HepG2 (cell line): Measurements from ENCODE around the gene CHML. TPM values are rescaled to one million over a fixed set of nuclear protein-coding genes. Genes with fewer than 3 reads are reported as not detected.

Experiments
- CBFB ChIP-seq: sonication (generic); formaldehyde crosslinking; IDR thresholded peaks from 2 replicates; pipeline ENCODE4 v1.4.0; 2020; ENCODE audit warnings: missing genetic modification reagents
- CEBPB ChIP-seq: IDR thresholded peaks from 2 replicates; pipeline ENCODE4 v1.6.1; 2011; ENCODE audit warnings: low read depth, low read length, improper control_type of control experiment, borderline replicate concordance
- EED ChIP-seq: sonication (generic); formaldehyde crosslinking; IDR thresholded peaks from 2 replicates; pipeline ENCODE4 v1.5.0; 2020; ENCODE audit warnings: mild to moderate bottlenecking, missing genetic modification reagents
- ERF ChIP-seq: IDR thresholded peaks from 2 replicates; pipeline ENCODE4 v1.6.1; 2018; ENCODE audit warnings: missing biosample characterization, missing genetic modification reagents
- GATAD1 ChIP-seq: IDR thresholded peaks from 2 replicates; pipeline ENCODE4 v1.6.1; 2016; ENCODE audit warnings: missing genetic modification reagents, missing compliant biosample characterization
- TAF15 ChIP-seq: fragments of 200-400 bp; formaldehyde crosslinking; IDR thresholded peaks from one replicate; pipeline ENCODE4 v1.6.1; 2018; ENCODE audit warnings: mild to moderate bottlenecking, low read depth, low read length; ENCODE audit not compliant: poor library complexity, severe bottlenecking
- ZNF17 ChIP-seq: sonication (generic); formaldehyde crosslinking; IDR thresholded peaks from 2 replicates; pipeline ENCODE4 v1.5.0; 2020; ENCODE audit warnings: mild to moderate bottlenecking, missing genetic modification reagents
- ZNF280B ChIP-seq: sonication (generic); formaldehyde crosslinking; IDR thresholded peaks from 2 replicates; pipeline ENCODE4 v1.5.0; 2020; ENCODE audit warnings: missing genetic modification reagents, mild to moderate bottlenecking, borderline replicate concordance
- ZNF317 ChIP-seq: sonication (generic); formaldehyde crosslinking; IDR thresholded peaks from 2 replicates; pipeline ENCODE4 v1.5.0; 2020; ENCODE audit warnings: mild to moderate bottlenecking, missing genetic modification reagents
- ZNF331 ChIP-seq: sonication (generic); formaldehyde crosslinking; IDR thresholded peaks from 2 replicates; pipeline ENCODE4 v1.4.0; 2020; ENCODE audit warnings: missing genetic modification reagents
- ZNF513 ChIP-seq: sonication (generic); formaldehyde crosslinking; conservative IDR thresholded peaks from 2 replicates; pipeline ENCODE4 v1.5.0; 2020; ENCODE audit warnings: missing genetic modification reagents
- ZNF549 ChIP-seq: sonication (generic); formaldehyde crosslinking; IDR thresholded peaks from 2 replicates; pipeline ENCODE4 v1.5.0; 2020; ENCODE audit warnings: missing genetic modification reagents
- ZNF670 ChIP-seq: sonication (generic); formaldehyde crosslinking; IDR thresholded peaks from 2 replicates; pipeline ENCODE4 v1.8.0; 2022; ENCODE audit warnings: mild to moderate bottlenecking, missing genetic modification reagents, borderline replicate concordance
- ZNF720 ChIP-seq: sonication (generic); formaldehyde crosslinking; IDR thresholded peaks from 2 replicates; pipeline ENCODE4 v1.4.0; 2020; ENCODE audit warnings: missing genetic modification reagents
- ZSCAN9 ChIP-seq: IDR thresholded peaks from 2 replicates; pipeline ENCODE4 v1.6.1; 2016; ENCODE audit warnings: borderline replicate concordance
- polyA plus RNA-seq, 8 experiments: library from polyadenylated mRNA; depleted of rRNA in 3 of 8; stranded (reverse) in 7 of 8; unstranded in 1 of 8; fragments of >200 nt; fragmentation: Illumina TruSeq in 4 of 8; extraction: Trizol in 4 of 8; gene quantifications; 2 replicates each; pipeline versions ENCODE4 v1.2.1 to v1.2.3, GENCODE V29; 2011 to 2016; ENCODE audit warnings: low read depth in 4 of 8, missing spikeins in 1 of 8, mixed read lengths in 1 of 8; ENCODE audit not compliant: insufficient read depth in 1 of 8
- total RNA-seq, 5 experiments: library from RNA; depleted of rRNA; stranded (reverse); fragments of >200 nt; fragmentation: Illumina TruSeq; extraction: Trizol; gene quantifications; 2 replicates each; pipeline ENCODE4 v1.2.3, GENCODE V29; 2016; ENCODE audit warnings: low read depth in 1 of 5
- TF ChIP-seq, protein P1 (sequence below): IDR thresholded peaks from 2 replicates; pipeline ENCODE4 v1.6.1; 2012; ENCODE audit warnings: low read length, improper control_type of control experiment
- TF ChIP-seq, protein P2 (sequence below): sonication (generic); formaldehyde crosslinking; IDR thresholded peaks from 2 replicates; pipeline ENCODE4 v1.5.1; 2020; ENCODE audit warnings: missing genetic modification reagents, mild to moderate bottlenecking, borderline replicate concordance

The CHML gene
- total and polyA plus RNA-seq, 2 of the 13 experiments (the other 11 are each of a cell fraction or from before 2014, with no cell fraction given), result 5.2 to 16.7 TPM

- no peak for TF ChIP-seq ZSCAN9
- no peak for TF ChIP-seq ZNF317
- no peak for TF ChIP-seq ZNF720 (CRISPR knock-in tag)
- no peak for TF ChIP-seq CBFB
- no peak for TF ChIP-seq ZNF549 (CRISPR knock-in tag)
- no peak for TF ChIP-seq ZNF513 (CRISPR knock-in tag)
- TF ChIP-seq ZNF331 (CRISPR knock-in tag), result peak; percentile 70
- TF ChIP-seq GATAD1, result peak; percentile 43; the same call in 1 of the 2 replicates
- no peak for TF ChIP-seq CEBPB
- no peak for TF ChIP-seq ZNF280B (CRISPR knock-in tag)
- TF ChIP-seq ZNF17, result no peak
- TF ChIP-seq TAF15, result no peak
- no peak for TF ChIP-seq EED
- no peak for TF ChIP-seq ERF (CRISPR knock-in tag)
- TF ChIP-seq, protein P1, sequence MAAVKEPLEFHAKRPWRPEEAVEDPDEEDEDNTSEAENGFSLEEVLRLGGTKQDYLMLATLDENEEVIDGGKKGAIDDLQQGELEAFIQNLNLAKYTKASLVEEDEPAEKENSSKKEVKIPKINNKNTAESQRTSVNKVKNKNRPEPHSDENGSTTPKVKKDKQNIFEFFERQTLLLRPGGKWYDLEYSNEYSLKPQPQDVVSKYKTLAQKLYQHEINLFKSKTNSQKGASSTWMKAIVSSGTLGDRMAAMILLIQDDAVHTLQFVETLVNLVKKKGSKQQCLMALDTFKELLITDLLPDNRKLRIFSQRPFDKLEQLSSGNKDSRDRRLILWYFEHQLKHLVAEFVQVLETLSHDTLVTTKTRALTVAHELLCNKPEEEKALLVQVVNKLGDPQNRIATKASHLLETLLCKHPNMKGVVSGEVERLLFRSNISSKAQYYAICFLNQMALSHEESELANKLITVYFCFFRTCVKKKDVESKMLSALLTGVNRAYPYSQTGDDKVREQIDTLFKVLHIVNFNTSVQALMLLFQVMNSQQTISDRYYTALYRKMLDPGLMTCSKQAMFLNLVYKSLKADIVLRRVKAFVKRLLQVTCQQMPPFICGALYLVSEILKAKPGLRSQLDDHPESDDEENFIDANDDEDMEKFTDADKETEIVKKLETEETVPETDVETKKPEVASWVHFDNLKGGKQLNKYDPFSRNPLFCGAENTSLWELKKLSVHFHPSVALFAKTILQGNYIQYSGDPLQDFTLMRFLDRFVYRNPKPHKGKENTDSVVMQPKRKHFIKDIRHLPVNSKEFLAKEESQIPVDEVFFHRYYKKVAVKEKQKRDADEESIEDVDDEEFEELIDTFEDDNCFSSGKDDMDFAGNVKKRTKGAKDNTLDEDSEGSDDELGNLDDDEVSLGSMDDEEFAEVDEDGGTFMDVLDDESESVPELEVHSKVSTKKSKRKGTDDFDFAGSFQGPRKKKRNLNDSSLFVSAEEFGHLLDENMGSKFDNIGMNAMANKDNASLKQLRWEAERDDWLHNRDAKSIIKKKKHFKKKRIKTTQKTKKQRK, result no peak
- TF ChIP-seq, protein P2, sequence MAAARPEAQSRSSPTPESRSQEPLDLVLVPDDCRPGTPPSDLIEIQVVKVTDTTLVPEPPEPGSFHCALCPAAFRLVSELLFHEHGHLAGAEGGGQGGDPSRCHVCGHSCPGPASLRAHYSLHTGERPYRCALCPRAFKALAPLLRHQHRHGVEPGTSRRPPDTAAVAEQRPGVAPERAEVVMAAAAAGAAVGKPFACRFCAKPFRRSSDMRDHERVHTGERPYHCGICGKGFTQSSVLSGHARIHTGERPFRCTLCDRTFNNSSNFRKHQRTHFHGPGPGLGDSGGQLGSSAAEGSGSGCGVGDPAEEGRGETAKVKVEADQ, result no peak
- peak; percentile 61; the same call in 1 of the 2 replicates for TF ChIP-seq ZNF670 (CRISPR knock-in tag)
Observed at GRCh38 chr1:241640149-241640866, at the start of gene CHML, which contains the start of gene OPN3 (continued).
